ENCODE results near the gene LPO. TPM values are rescaled to one million over a fixed set of nuclear protein-coding genes. Genes with fewer than 3 reads are reported as not detected.
A peak's percentile ranks its signal among the peaks of the same experiment; 100 is the strongest.

The LPO gene
- total RNA-seq, 1 experiment from 2014 or later, result not detected

GRCh38 chr17:58272367-58273280 is 34.2 kb downstream of the LPO start:
- Histone ChIP-seq H3K4me3 (no peak overlapping the region), H3K27ac (no peak overlapping the region), H3K27me3 (no peaks in the 10 kb centered on the region), H3K4me1 (no peaks in the 10 kb centered on the region), H3K36me3 (no peaks in the 10 kb centered on the region), H3K9me3 (replicated peaks) (no peaks in the 10 kb centered on the region)
- no peak for DNase-seq

DNA sequence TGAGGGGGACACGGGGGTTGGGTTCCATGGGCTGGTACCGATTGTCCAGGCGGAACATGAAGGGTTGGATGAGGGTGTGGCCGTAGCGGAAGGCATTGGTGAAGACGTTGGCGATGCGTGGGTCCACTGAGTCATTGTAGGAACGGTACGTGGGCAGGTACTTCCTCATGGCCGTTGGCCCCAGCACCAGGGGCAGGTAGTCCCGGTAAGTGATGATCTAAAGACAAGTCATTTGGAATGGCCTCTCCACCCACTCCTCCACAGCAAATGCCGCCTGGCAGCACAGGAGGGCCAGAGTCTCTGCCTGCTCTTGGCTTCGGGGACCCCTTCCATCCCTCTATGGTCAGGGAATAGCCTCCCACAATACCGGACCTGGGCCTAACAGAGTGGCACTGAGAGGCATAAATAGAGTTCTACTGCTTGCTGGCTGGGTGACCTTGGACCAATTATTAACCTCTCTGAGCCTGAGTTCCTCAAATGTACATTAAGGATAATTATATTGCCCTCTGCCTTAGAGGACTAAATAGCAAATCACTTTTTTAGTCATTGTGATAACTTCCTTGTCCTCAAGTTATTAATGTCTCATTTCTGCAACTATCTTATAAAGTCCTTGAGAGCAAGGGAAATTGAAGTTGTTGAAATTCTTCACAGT is 35.2 kb downstream of the LPO start:
- Histone ChIP-seq H3K27ac (no peak overlapping the region), H3K27me3 (no peaks in the 10 kb centered on the region), H3K9me3 (replicated peaks) (no peaks in the 10 kb centered on the region), H3K36me3 (no peaks in the 10 kb centered on the region), H3K4me1 (peaks cover 4% of the 10 kb centered on the region), H3K4me3 (no peak overlapping the region)
- no peak for DNase-seq

DNA sequence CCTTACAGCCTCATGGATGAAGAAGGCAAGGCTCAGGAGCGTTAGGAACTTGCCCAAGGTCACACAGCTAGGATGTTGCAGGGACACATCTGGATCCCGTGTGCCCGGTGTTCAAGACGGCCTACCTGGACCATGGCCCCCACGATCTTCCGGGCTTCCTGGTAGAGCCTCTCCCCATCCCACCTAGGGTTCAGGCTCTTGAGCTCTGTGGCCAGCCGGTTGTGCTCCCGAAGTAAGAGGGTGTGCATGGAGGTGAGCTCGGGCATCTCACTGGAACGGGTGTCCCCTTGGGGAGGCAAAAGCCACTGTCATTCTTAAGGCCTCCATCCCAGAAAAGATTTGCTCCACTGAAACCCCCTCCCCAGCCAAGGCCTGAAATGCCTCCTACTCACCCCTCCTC is 37.0 kb downstream of the LPO start:
- Histone ChIP-seq H3K4me3 (no peak overlapping the region), H3K4me1 (peaks cover 12% of the 10 kb centered on the region), H3K27me3 (no peaks in the 10 kb centered on the region), H3K27ac (no peak overlapping the region), H3K9me3 (replicated peaks) (no peaks in the 10 kb centered on the region), H3K36me3 (no peaks in the 10 kb centered on the region)
- DNase-seq, result no peak

- Histone ChIP-seq H3K27me3 (no peaks in the 10 kb centered on the region), H3K9me3 (replicated peaks) (no peaks in the 10 kb centered on the region), H3K36me3 (no peaks in the 10 kb centered on the region), H3K4me3 (no peak overlapping the region), H3K4me1 (peaks cover 12% of the 10 kb centered on the region), H3K27ac (no peak overlapping the region)
- DNase-seq, result no peak
These were observed 38.0 kb downstream of the LPO start for GRCh38 chr17:58276423-58276822.

DNA sequence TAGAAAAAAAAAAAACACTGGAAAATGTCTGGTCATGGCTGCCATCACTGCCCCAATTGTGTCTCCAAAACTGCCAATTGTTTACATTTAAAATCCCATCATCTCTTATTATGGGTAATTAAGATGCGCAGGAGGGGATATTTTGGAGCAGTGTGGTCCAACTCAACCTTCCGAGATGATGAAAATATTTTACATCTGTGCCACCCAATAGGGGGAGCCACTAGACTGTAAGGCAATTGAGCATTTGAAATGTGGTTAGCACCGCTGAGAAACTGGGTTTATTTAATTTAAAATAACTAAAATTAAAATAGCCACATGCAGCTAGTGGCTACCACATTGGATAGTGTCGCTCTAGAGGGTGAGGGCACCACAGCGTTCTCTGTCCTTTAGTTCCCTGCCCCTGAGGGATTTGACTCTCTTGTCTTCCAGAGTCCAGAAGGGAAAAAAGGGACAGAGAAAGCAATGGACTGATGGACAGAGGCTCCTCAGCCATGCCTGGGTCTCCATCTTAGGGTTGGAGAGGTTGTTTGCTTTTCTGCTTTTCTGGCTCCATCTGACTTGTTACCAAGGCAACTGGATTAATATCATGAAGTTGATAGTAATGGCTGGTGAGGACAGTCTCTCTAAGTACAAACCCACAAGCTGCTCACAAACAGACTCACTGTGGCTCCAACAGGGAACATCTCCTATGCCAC is 38.9 kb downstream of the LPO start:
- no peaks in the 10 kb centered on the region for H3K9me3 ChIP-seq (replicated peaks)
- H3K4me3 ChIP-seq, result no peak overlapping the region
- no peak overlapping the region for H3K27ac ChIP-seq
- H3K27me3 ChIP-seq, result no peaks in the 10 kb centered on the region
- DNase-seq, result peak in 1 of 2 experiments; percentile 30
- H3K36me3 ChIP-seq, result no peaks in the 10 kb centered on the region
- H3K4me1 ChIP-seq, result peaks cover 12% of the 10 kb centered on the region

- H3K27me3 ChIP-seq, result no peaks in the 10 kb centered on the region
- H3K4me3 ChIP-seq, result no peak overlapping the region; the same call in 1 of the 2 replicates
- H3K36me3 ChIP-seq, result no peaks in the 10 kb centered on the region
- DNase-seq, result no peak
- H3K9me3 ChIP-seq (replicated peaks), result no peaks in the 10 kb centered on the region
- peaks cover 12% of the 10 kb centered on the region for H3K4me1 ChIP-seq
- peak overlapping the region; percentile 90 for H3K27ac ChIP-seq
These were observed 39.6 kb downstream of the LPO start for GRCh38 chr17:58277802-58278595.

GRCh38 chr17:58278661-58279015 is 40.3 kb downstream of the LPO start:
- H3K36me3 ChIP-seq, result no peaks in the 10 kb centered on the region
- H3K4me1 ChIP-seq, result peaks cover 12% of the 10 kb centered on the region
- peak overlapping the region; percentile 90 for H3K27ac ChIP-seq
- peak overlapping the region; percentile 50 for H3K4me3 ChIP-seq
- no peaks in the 10 kb centered on the region for H3K27me3 ChIP-seq
- H3K9me3 ChIP-seq (replicated peaks), result no peaks in the 10 kb centered on the region
- DNase-seq, result no peak

GRCh38 chr17:58279016-58279711 is 40.8 kb downstream of the LPO start:
- H3K4me1 ChIP-seq, result peaks cover 12% of the 10 kb centered on the region
- peak; percentile 88 to 91 for DNase-seq
- no peaks in the 10 kb centered on the region for H3K9me3 ChIP-seq (replicated peaks)
- no peaks in the 10 kb centered on the region for H3K27me3 ChIP-seq
- peak overlapping the region; percentile 90 for H3K27ac ChIP-seq
- H3K4me3 ChIP-seq, result peak overlapping the region; percentile 50
- no peaks in the 10 kb centered on the region for H3K36me3 ChIP-seq

- Histone ChIP-seq H3K27me3 (no peaks in the 10 kb centered on the region), H3K4me1 (peaks cover 12% of the 10 kb centered on the region), H3K27ac (peak overlapping the region; percentile 90), H3K9me3 (replicated peaks) (no peaks in the 10 kb centered on the region), H3K36me3 (no peaks in the 10 kb centered on the region), H3K4me3 (peak overlapping the region; percentile 50)
- no peak for DNase-seq
These were observed 41.5 kb downstream of the LPO start for GRCh38 chr17:58279736-58280479.

GRCh38 chr17:58280480-58281217 is 42.3 kb downstream of the LPO start, which contains the start of gene MPO:
Gene MPO, minus strand, starts transcription at chr17:58280935. Its CDS starts 177 bp downstream, at chr17:58280758.
- Histone ChIP-seq H3K4me3 (peak within 1 kb of the TSS; percentile 50), H3K4me1 (peaks cover 12% of the 10 kb centered on the region), H3K27ac (peak within 1 kb of the TSS; percentile 90), H3K27me3 (no peaks in the 10 kb centered on the region), H3K9me3 (replicated peaks) (no peaks in the 10 kb centered on the region), H3K36me3 (no peaks in the 10 kb centered on the region)
- no peak for DNase-seq

DNA sequence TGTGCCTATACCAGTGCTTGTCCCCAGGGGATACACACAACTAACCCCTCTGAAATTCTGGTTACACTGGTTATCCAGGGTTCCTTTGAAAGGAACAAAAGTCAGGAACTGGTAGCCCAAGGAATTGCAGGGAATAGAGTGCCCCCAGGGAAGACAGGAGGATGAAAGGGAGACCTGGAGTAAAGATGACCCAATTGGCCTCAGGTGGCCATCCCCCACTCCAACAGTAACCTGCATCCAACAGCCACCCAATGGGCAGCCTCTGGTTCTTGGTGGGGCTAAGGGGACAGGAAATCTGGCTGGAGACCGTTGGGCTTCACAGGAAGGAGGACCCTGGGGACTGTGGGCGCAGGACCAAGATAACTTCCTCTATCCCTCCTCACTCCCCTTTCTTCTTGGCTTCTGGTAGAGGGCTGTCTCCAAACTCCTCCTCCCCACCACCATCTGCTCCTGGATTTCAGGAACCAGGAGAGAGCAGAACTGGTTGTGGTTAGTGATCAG is 43.2 kb downstream of the LPO start:
- Histone ChIP-seq H3K27ac (no peak overlapping the region), H3K4me3 (no peak overlapping the region), H3K36me3 (no peaks in the 10 kb centered on the region), H3K4me1 (peaks cover 12% of the 10 kb centered on the region), H3K9me3 (replicated peaks) (no peaks in the 10 kb centered on the region), H3K27me3 (no peaks in the 10 kb centered on the region)
- no peak for DNase-seq

GRCh38 chr17:58282442-58282841 is 44.1 kb downstream of the LPO start:
- Histone ChIP-seq H3K4me1 (peaks cover 12% of the 10 kb centered on the region), H3K9me3 (replicated peaks) (no peaks in the 10 kb centered on the region), H3K27me3 (no peaks in the 10 kb centered on the region), H3K36me3 (no peaks in the 10 kb centered on the region), H3K27ac (no peak overlapping the region), H3K4me3 (no peak overlapping the region)
- DNase-seq, result no peak

Data from SJCRH30 (cell line).